GM19463 (cell line): ENCODE data around the gene PIAS4.

Source experiments
- ATAC-seq: cut with Tn5 transposase; IDR thresholded peaks from one replicate; pipeline ENCODE4 v1.9.1; 2021; ENCODE audit warnings: mild to moderate bottlenecking, moderate library complexity; ENCODE audit not compliant: unreplicated experiment

Gene PIAS4

GRCh38 chr19:4068047-4068966 lies 60.8 kb downstream of the PIAS4 start:
- ATAC-seq, result no peak

- no peak for ATAC-seq
Observed at GRCh38 chr19:4069331-4069959, 61.9 kb downstream of the PIAS4 start.

GRCh38 chr19:4071610-4072009 lies 64.1 kb downstream of the PIAS4 start:
- ATAC-seq, result no peak

GRCh38 chr19:4075373-4075772 lies 67.8 kb downstream of the PIAS4 start:
- ATAC-seq, result no peak

- ATAC-seq, result no peak
Observed at GRCh38 chr19:4077007-4077374, 69.5 kb downstream of the PIAS4 start.

GRCh38 chr19:4077800-4078684 lies 70.5 kb downstream of the PIAS4 start:
- no peak for ATAC-seq

- ATAC-seq, result no peak
Observed at GRCh38 chr19:4080473-4080872, 72.9 kb downstream of the PIAS4 start.

- ATAC-seq, result no peak
Observed at GRCh38 chr19:4081441-4082129, 74.0 kb downstream of the PIAS4 start.

GRCh38 chr19:4082172-4082571 lies 74.6 kb downstream of the PIAS4 start:
- ATAC-seq, result no peak

GRCh38 chr19:4083677-4084546 lies 76.4 kb downstream of the PIAS4 start:
- no peak for ATAC-seq

GRCh38 chr19:4084547-4084877 lies 77.0 kb downstream of the PIAS4 start:
- ATAC-seq, result no peak

GRCh38 chr19:4086411-4086867 lies 78.9 kb downstream of the PIAS4 start:
- ATAC-seq, result no peak

- ATAC-seq, result no peak
Observed at GRCh38 chr19:4087787-4088679, 80.5 kb downstream of the PIAS4 start.

GRCh38 chr19:4088975-4089374 lies 81.4 kb downstream of the PIAS4 start:
- ATAC-seq, result no peak
